Gastrocnemius medialis (tissue), 4 donors: ENCODE measurements around the gene CLCA4. TPM values are rescaled to one million over a fixed set of nuclear protein-coding genes. Genes with fewer than 3 reads are reported as not detected.
"Not testable (repeated sequence)": the region's sequence is repeated elsewhere in the genome, so short reads cannot be mapped to it uniquely, and the experiment has no call there.

Experiments used
- ATAC-seq, 2 donors: fragments of 150-250 bp; one replicate each; pipeline ENCODE4 v1.9.1; 2016
- DNase-seq, 2 donors: peaks; one replicate each; pipeline ENCODE4 v3.0.0-alpha.2; 2019
- H3K27ac ChIP-seq, 4 donors: fragments of 200-600 bp; sonication (generic); 1 replicate in 1 of 4; 2 replicates in 3 of 4; pipeline ENCODE4 v1.5.1; 2016 to 2018; ENCODE audit warnings: mild to moderate bottlenecking in 2 of 4, moderate library complexity in 1 of 4
- H3K27me3 ChIP-seq, 3 donors: fragments of 200-600 bp; sonication (generic) in 2 of 3; 1 replicate in 1 of 3; 2 replicates in 2 of 3; pipeline versions ENCODE4 v1.5.1 to v1.6.0; 2016 to 2019; ENCODE audit warnings: mild to moderate bottlenecking in 1 of 3, moderate library complexity in 1 of 3
- H3K36me3 ChIP-seq, 2 donors: fragments of 200-600 bp; sonication (generic) in 1 of 2; one replicate each; pipeline ENCODE4 v1.5.1; 2017 to 2018
- H3K4me1 ChIP-seq, 2 donors: fragments of 200-600 bp; sonication (generic) in 1 of 2; one replicate each; pipeline ENCODE4 v1.5.1; 2016 to 2017; ENCODE audit warnings: mild to moderate bottlenecking in 2 of 2
- H3K4me3 ChIP-seq, 4 donors: fragments of 200-600 bp; sonication (generic) in 3 of 4; 1 replicate in 1 of 4; 2 replicates in 3 of 4; pipeline ENCODE4 v1.5.1; 2016 to 2019; ENCODE audit warnings: mild to moderate bottlenecking in 2 of 4
- H3K9me3 ChIP-seq, 3 donors: fragments of 200-600 bp; sonication (generic) in 2 of 3; 1 replicate in 1 of 3; 2 replicates in 2 of 3; pipeline ENCODE4 v1.5.1; 2016 to 2019
- CTCF ChIP-seq, 5 experiments: fragments of 450-650 bp in 3 of 5; fragments of 200-600 bp in 2 of 5; sonication (generic) in 2 of 5; IDR thresholded peaks in 4 of 5; conservative IDR thresholded peaks in 1 of 5; 1 replicate in 4 of 5; 2 replicates in 1 of 5; pipeline ENCODE4 v1.5.1; 2016 to 2019; ENCODE audit warnings: antibody characterized with exemption in 5 of 5, mild to moderate bottlenecking in 3 of 5, moderate library complexity in 3 of 5
- POLR2A ChIP-seq, 2 donors: fragments of 450-650 bp; IDR thresholded peaks; one replicate each; pipeline ENCODE4 v1.6.1; 2017; ENCODE audit warnings: antibody characterized with exemption in 2 of 2, mild to moderate bottlenecking in 2 of 2, moderate library complexity in 2 of 2
- in situ Hi-C, 4 donors: fragments of 200-750 bp; cut with MboI; loops; one replicate each; pipeline versions ENCODE4 v1.15.0 to v1.8.0; 2017; ENCODE audit warnings: low sequenced_read_pairs in 4 of 4
- intact Hi-C: fragments of 100-400 bp; cut with DNase I; formaldehyde crosslinking; loops from one replicate; pipeline ENCODE4 v1.15.1; 2023; ENCODE audit warnings: low total_unique reads
- total RNA-seq, 4 donors: library from RNA; depleted of rRNA; stranded (reverse); fragments of >200 nt; gene quantifications; one replicate each; pipeline versions ENCODE4 v1.1.0 to v1.2.3, GENCODE V29; 2016

Gene CLCA4
- total RNA-seq, 4 donors from 2014 or later: 3.7 TPM; not detected in 3

DNA sequence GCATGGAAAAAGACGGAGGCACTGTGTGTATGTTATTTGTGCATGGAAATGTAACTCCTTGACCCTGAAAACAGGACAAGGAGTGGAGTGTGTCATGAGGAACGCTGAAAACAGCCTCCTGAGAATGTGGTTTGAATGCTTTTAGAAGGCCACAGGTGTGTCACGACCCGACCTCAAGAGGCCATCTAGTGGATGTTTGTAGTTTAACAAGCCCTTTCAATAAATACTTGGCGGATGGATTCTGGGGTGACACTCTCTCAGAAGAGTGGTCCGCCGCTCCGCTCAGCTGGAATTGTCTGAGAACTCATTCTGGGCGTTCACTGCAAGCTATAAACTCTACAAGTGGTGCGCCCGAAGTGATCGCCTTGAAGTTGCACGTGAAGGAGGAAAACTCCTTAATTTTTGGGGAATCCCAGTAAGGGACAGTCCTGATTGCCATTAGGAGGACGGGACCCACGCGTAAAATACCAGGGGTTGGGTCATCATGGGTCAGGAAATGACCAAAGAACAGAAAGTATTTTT is 44.7 kb upstream of the CLCA4 start:
- H3K36me3 ChIP-seq, H3K9me3 ChIP-seq, DNase-seq, H3K4me1 ChIP-seq, H3K27ac ChIP-seq, intact Hi-C loops, H3K27me3 ChIP-seq: not testable (repeated sequence)
- H3K4me3 ChIP-seq: peak overlapping the region in 3 of 4 donors; percentile 6 to 27 (median 18)
- peak in 1 of 2 donors; percentile 24 for ATAC-seq
- in situ Hi-C loops: loop anchor here in 1 of 4 donors (10.0 kb wide), 1 partner anchor 117 kb away; no protein-coding TSS in a partner anchor
- TF ChIP-seq CTCF (IDR thresholded peaks at IDR 0.05 in 4 of 5, conservative IDR thresholded peaks at IDR 0.05 in 1 of 5): peak in 4 of 5 experiments; percentile 25 to 43 (median 35)

- Histone ChIP-seq H3K36me3 (no peaks in the 10 kb centered on the region), H3K9me3 (no peaks in the 10 kb centered on the region), H3K27ac (no peak overlapping the region), H3K4me1 (no peaks in the 10 kb centered on the region), H3K4me3 (peak overlapping the region in 3 of 4 donors; percentile 6 to 27 (median 18)), H3K27me3 (no peaks in the 10 kb centered on the region)
- TF ChIP-seq POLR2A (IDR thresholded peaks at IDR 0.05): no peak
- no peak for TF ChIP-seq CTCF (IDR thresholded peaks at IDR 0.05 in 4 of 5, conservative IDR thresholded peaks at IDR 0.05 in 1 of 5)
- intact Hi-C loops: no loop called here
- ATAC-seq: no peak
- in situ Hi-C loops: loop anchor here in 1 of 4 donors (10.0 kb wide), 1 partner anchor 118 kb away; no protein-coding TSS in a partner anchor
- no peak for DNase-seq
These were observed 44.0 kb upstream of the CLCA4 start for GRCh38 chr1:86502721-86503405.

DNA sequence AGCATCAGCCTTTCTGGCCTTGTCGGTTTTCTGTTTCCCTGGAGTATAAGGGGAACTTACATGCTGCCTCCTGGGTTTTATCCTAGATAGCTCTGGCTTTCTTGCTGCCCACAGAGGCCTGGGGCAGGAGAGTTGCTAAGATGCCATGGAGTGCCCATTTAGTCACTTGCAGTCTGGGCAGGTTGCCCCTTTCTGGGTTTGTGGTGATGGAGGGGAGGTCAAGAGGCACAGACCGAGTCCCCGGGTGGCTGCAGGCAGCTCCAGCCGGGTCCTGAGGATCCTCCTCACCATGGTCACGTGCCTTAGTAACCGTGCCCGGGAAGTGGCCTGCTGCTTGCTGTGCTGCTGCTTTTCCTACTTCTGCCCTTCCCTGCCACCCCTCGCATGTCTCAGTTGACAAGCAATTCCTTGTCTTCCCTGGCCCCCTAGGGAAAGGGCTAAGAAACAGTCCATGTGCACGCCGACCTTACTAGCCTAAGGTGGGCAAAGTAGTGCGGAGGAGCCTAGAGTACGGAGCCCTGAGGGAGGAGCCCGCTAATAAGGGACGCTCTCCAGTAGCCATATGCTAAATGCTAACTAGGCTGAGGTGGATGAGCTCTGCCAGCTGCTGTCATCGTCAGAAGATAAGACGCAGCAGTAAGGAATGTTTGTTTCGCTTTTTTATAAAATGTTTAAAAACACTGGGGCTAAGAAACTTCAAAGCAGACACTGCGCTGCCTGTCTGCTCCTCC is 43.3 kb upstream of the CLCA4 start:
- Histone ChIP-seq H3K4me1 (no peaks in the 10 kb centered on the region), H3K36me3 (no peaks in the 10 kb centered on the region), H3K4me3 (peak overlapping the region in 2 of 4 donors; percentile 8 to 27), H3K9me3 (no peaks in the 10 kb centered on the region), H3K27ac (no peak overlapping the region), H3K27me3 (no peaks in the 10 kb centered on the region)
- TF ChIP-seq CTCF (IDR thresholded peaks at IDR 0.05 in 4 of 5, conservative IDR thresholded peaks at IDR 0.05 in 1 of 5) (no peak), POLR2A (IDR thresholded peaks at IDR 0.05) (no peak)
- DNase-seq (peak in 1 of 2 donors; percentile 19), ATAC-seq (peak in 1 of 2 donors; percentile 45)
- intact Hi-C loops (no loop called here), in situ Hi-C loops (loop anchor here in 1 of 4 donors (10.0 kb wide), 1 partner anchor 119 kb away; no protein-coding TSS in a partner anchor)

DNA sequence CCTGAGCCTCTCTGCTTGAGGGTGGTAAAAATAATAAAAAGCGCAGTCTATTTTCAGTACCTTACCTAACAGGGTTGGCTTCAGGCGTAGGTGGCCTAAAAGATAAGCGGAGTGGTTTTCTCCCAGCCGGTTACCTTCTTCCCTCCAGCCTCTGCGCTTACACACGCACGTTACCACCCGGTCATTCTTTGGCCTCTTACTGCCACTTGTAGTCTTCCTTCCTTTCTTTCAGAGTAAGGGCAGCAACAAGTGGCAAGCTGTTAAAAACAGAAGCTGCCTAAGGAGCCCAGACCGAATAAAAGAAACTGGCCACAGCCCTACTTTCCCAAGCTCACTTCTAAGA is 42.8 kb upstream of the CLCA4 start:
- Histone ChIP-seq H3K27me3 (no peaks in the 10 kb centered on the region), H3K36me3 (no peaks in the 10 kb centered on the region), H3K4me3 (peak overlapping the region in 1 of 4 donors; percentile 8), H3K27ac (no peak overlapping the region), H3K4me1 (no peaks in the 10 kb centered on the region), H3K9me3 (no peaks in the 10 kb centered on the region)
- DNase-seq: no peak
- intact Hi-C loops (no loop called here), in situ Hi-C loops (loop anchor here in 1 of 4 donors (10.0 kb wide), 1 partner anchor 119 kb away; no protein-coding TSS in a partner anchor)
- no peak for TF ChIP-seq CTCF (IDR thresholded peaks at IDR 0.05 in 4 of 5, conservative IDR thresholded peaks at IDR 0.05 in 1 of 5)
- no peak for TF ChIP-seq POLR2A (IDR thresholded peaks at IDR 0.05)
- peak in 1 of 2 donors; percentile 23 for ATAC-seq
